HG03354 (cell line): Measurements from ENCODE around the gene TOP1.
"Not testable (repeated sequence)": the region's sequence is repeated elsewhere in the genome, so short reads cannot be mapped to it uniquely, and the experiment has no call there.

ENCODE experiments used
- ATAC-seq: cut with Tn5 transposase; IDR thresholded peaks from one replicate; pipeline ENCODE4 v1.9.1; 2021; ENCODE audit warnings: mild to moderate bottlenecking; ENCODE audit not compliant: unreplicated experiment, poor library complexity, severe bottlenecking

TOP1 gene

GRCh38 chr20:41003143-41003935 is 25.3 kb upstream of the TOP1 start:
- peak; percentile 63 for ATAC-seq

GRCh38 chr20:41003936-41004294 is 24.7 kb upstream of the TOP1 start:
- ATAC-seq = not testable (repeated sequence)

- no peak for ATAC-seq
These were observed 23.9 kb upstream of the TOP1 start for GRCh38 chr20:41004531-41005360.

DNA sequence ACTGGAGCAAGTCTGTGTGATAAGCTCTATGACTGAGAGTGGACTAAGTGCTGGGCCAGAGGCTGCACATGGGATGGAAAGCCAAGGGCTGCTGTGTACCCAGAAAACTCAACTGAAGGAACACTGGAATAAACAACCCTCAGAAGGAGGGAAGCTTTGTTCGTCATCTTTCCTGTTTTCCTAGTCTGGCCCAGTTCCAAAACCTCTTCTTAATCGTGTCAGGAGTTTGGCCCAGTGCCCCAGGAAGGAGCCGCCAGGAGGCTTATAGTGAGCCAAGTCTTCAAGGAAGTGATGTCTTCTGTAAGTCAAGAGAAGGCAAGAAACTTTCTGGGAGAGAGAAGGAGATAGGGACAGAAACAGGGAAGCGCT is 23.3 kb upstream of the TOP1 start:
- no peak for ATAC-seq

DNA sequence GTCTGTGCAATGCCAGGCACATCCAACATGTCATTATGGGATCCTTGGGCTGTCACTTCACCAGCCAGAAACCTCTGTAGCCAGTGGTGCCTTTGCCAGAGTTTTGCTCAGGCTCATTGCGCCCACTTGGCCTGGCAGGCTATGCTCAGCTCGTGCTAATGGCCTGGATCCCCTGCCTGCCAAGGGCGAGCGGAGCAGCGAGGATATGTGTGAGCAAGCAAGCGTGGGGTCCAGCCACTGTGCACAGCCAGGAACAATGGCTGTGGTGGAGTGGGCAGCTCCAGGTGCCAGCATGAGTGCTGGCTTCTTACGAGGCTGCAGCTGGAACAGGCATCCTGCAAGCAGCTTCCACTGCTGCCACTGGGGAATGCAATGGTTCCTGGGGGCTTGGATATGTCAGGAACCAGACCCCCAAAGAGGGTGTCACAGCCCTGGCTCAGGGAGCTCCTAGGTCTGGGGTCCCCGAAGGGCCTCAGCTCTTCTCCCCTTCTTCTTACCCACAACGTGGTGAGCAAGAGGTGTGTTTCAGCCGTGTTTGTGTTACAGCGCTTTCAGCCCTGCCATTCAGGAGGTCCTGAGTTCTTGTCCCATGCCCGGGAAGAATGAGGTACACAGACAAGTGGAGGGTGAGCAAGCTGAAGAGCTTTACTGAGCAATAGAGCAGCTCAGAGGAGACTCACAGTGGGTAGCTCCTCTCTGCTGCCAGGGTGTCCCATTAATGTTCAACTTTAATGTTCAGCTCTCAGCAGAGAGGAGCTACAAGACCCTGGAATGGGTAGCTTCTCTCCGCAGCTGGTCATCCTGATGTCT is 22.3 kb upstream of the TOP1 start:
- no peak for ATAC-seq

DNA sequence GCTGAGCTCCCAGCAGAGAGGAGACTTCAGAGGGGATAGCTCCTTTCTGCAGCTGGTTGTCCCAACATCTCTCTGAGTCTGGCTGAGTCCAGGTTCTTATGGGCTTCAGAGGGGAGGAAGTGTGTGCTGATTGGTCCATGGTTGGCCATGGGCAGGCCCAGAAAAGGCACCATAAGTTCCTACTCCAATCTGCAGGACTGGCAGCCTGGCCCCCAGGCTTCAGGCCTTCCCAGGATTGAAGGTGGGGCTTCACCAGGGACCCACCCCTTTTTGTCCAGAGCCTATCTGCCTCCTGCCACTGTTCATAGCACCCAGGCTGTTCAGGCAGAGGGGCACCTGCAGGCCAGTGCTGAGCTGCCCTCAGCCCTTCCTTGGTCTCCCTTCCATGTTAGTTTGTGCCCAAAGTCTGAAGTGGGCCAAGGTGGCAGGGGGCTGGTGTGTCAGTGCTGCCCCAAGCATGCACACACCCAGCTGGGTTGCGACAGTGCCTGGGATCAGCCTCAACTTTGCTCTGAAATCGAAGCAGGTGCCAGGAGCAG is 21.6 kb upstream of the TOP1 start:
- no peak for ATAC-seq

- no peak for ATAC-seq
These were observed 21.1 kb upstream of the TOP1 start for GRCh38 chr20:41007481-41007880.

- ATAC-seq = no peak
These were observed 18.7 kb upstream of the TOP1 start for GRCh38 chr20:41009946-41010345.

- peak; percentile 94 for ATAC-seq
These were observed 17.0 kb upstream of the TOP1 start for GRCh38 chr20:41011551-41012067.

GRCh38 chr20:41014561-41015088 is 14.0 kb upstream of the TOP1 start:
- ATAC-seq = no peak

- ATAC-seq = no peak
These were observed 11.1 kb upstream of the TOP1 start for GRCh38 chr20:41017448-41018042.

DNA sequence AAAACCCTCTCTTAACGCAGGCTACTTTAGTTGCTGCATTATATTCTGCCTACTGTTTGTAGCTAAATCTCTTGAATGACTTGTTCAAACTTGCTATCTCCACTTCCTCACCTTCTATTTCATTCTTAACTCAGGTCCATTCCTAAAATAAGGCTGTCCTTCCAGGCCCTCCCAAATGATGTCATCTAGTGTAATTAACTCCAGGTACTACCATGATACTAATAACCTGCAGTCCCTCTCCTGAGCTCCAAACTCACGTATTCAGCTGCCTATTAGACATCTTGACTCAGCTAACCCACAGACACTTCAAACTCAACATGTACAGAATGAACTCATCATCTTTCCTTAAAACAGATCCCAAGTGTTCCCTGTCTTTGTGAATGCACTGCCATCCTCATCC is 10.5 kb upstream of the TOP1 start:
- no peak for ATAC-seq

- no peak for ATAC-seq
These were observed 5.1 kb upstream of the TOP1 start for GRCh38 chr20:41023549-41023948.

DNA sequence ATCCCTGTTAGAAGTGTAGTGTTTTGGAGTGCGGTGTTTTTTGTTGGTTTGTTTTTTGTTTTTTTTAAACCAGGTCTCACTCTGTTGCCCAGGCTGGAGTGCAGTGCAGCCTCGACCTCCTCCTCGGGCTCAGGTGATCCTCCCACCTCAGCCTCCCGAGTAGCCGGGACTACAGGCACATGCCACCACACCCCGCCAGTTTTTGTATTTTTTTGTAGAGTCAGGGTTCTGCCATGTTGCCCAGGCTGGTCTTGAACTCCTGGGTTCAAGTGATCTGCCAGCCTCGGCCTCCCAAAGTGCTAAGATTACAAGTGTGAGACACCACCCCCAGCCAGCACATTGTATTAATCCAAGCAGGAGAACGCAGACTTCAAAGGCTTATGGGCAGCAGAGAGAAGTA is 1.3 kb upstream of the TOP1 start:
- no peak for ATAC-seq

- no peak for ATAC-seq
These were observed 707 bp upstream of the TOP1 start for GRCh38 chr20:41027872-41028358.

DNA sequence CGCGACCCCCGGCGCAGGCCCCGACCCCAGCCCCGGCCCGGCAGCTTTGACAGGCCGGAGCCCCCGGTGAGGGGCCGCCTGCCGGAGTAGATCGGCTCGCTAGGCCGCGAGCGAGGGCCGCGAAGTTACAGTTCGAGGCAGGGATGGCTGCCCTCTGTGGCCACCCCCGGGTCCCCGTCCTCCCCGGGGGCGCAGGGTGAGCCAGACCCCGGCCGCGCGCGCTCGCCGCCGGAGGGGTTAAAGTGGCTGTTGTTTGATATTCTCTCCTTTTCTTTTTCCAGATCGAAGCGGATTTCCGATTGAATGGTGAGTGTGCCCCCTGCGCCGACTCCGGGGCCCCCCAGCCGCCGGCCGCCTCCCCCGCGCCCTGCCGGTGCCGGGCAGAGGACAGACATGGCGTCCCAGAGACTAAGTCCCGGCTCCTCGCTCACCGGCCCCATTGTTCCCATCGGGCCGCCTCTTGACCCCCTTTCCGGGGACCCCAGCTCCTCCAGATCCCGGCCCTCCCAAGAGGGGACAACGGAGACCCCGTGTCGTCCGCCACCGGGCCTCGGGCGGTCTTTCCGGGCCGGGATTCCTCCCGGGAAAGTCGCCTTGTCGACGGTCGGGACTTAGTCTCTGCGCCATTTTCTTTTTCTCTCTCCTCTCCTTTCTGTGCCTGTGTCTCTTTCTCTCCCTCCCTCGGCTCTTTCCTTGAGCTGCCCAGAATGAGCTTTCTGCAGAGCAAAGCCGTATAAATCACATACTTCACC is 704 bp downstream of the TOP1 start:
- ATAC-seq = peak; percentile 37

DNA sequence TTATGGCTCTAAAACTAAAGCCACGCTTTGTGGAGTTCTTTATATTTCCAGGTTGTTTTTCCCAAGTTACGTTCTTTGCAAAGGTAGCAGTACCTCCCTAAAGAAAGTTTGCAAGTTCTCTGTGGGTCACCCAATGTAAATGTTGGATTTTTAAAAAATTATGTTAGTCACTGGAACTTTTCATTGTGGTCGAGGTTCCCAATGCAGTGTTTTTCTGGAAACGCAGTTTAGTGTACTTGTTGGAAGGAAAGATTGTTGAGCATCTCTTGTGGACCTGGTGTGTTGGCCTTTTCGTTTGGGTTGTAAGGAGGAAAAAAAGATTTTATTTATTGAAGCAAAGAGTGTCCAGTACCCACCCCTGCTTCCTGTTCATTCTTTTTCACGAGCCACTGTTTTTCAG is 1.4 kb downstream of the TOP1 start:
- ATAC-seq = no peak

- no peak for ATAC-seq
These were observed 2.1 kb downstream of the TOP1 start for GRCh38 chr20:41030531-41031242.
